K562 (cell line): ENCODE measurements around the gene FBLIM1. TPM values are rescaled to one million over a fixed set of nuclear protein-coding genes. Genes with fewer than 3 reads are reported as not detected.

Source experiments
- ATAC-seq: fragments of 200-7000 bp; cut with Tn5 transposase; 3 replicates; pipeline ENCODE4 v1.9.1; 2020; ENCODE audit warnings: moderate library complexity
- BruUV-seq: library from RNA; stranded (reverse); fragments of 400-500 nt; replicated peaks from 2 replicates; lab custom pipeline; 2021; lab: Mats Ljungman, UMichigan
- CTCF ChIA-PET: fragments of 300-600 bp; formaldehyde crosslinking; extraction: SDS; loops from one replicate; lab custom pipeline; 2021; ENCODE audit warnings: low intra/inter-chr PET ratio; lab: Yijun Ruan, JAX
- POLR2A ChIA-PET: fragments of 300-600, 350-650 bp; sonication (Branson Sonifier 250); formaldehyde crosslinking; extraction: SDS; loops from one replicate; lab custom pipeline; 2021; ENCODE audit warnings: antibody characterized with exemption, inconsistent platforms; lab: Yijun Ruan, JAX
- DNase-seq, 4 experiments: peaks; one replicate each; pipeline versions ENCODE4 v3.0.0 to v3.0.0-alpha.2; 2011 to 2018; ENCODE audit warnings: low spot score in 3 of 4, mixed read lengths in 3 of 4; ENCODE audit errors: extremely low read depth in 1 of 4
- FAIRE-seq: peaks from 2 replicates; lab custom pipeline; 2011; peaks lifted over from hg19 to GRCh38; lab: Jason Lieb, UNC
- H2AFZ ChIP-seq: 2 replicates; pipeline ENCODE4 v1.6.0; 2011; ENCODE audit warnings: low read depth, low read length, control low read depth, inconsistent platforms
- H3K27ac ChIP-seq: fragments of 200-600 bp; 3 replicates; pipeline ENCODE4 v1.8.0; 2011; ENCODE audit warnings: low read depth, mild to moderate bottlenecking, control low read depth, inconsistent platforms, low read length, moderate library complexity, mixed read lengths; ENCODE audit errors: extremely low read depth
- H3K27me3 ChIP-seq, 2 experiments: fragments of 300-600 bp in 1 of 2; 2 replicates in 1 of 2; 3 replicates in 1 of 2; pipeline versions ENCODE4 v1.6.0 to v1.8.0; 2011; ENCODE audit warnings: inconsistent platforms in 2 of 2, low read length in 2 of 2, mild to moderate bottlenecking in 1 of 2, mixed read lengths in 1 of 2, moderate library complexity in 1 of 2; ENCODE audit not compliant: control insufficient read depth in 2 of 2, insufficient read depth in 2 of 2
- H3K36me3 ChIP-seq: fragments of 300-600 bp; 3 replicates; pipeline ENCODE4 v1.8.0; 2011; ENCODE audit warnings: mild to moderate bottlenecking, low read length, inconsistent platforms; ENCODE audit not compliant: control insufficient read depth, insufficient read depth
- H3K4me1 ChIP-seq, 2 experiments: fragments of 200-600 bp in 1 of 2; replicated peaks in 1 of 2; 2 replicates in 1 of 2; 3 replicates in 1 of 2; pipeline versions ENCODE4 v1.5.1 to v1.8.0; 2011; ENCODE audit warnings: inconsistent platforms in 2 of 2, low read length in 2 of 2, mild to moderate bottlenecking in 1 of 2, mixed read lengths in 1 of 2, moderate library complexity in 1 of 2; ENCODE audit not compliant: control insufficient read depth in 2 of 2, insufficient read depth in 2 of 2
- H3K4me2 ChIP-seq: 2 replicates; pipeline ENCODE4 v1.6.1; 2011; ENCODE audit warnings: low read length, control low read depth, inconsistent platforms, mixed read lengths; ENCODE audit not compliant: insufficient read depth
- H3K4me3 ChIP-seq: fragments of 200-600 bp; sonication (generic), shearing (Covaris generic); 2 replicates; pipeline ENCODE4 v1.5.1; 2016; ENCODE audit warnings: control low read depth, inconsistent platforms
- H3K79me2 ChIP-seq: fragments of 200-600 bp; 3 replicates; pipeline ENCODE4 v1.8.0; 2011; ENCODE audit warnings: low read length, inconsistent platforms; ENCODE audit not compliant: control insufficient read depth, insufficient read depth
- H3K9ac ChIP-seq, 2 experiments: 2 replicates each; pipeline versions ENCODE4 v1.6.0 to v1.6.1; 2011; ENCODE audit warnings: low read depth in 2 of 2, low read length in 2 of 2, control low read depth in 1 of 2, inconsistent platforms in 1 of 2, mild to moderate bottlenecking in 1 of 2, mixed read lengths in 1 of 2; ENCODE audit not compliant: insufficient read depth in 1 of 2
- H3K9me1 ChIP-seq: one replicate; pipeline ENCODE4 v1.6.0; 2011; ENCODE audit warnings: inconsistent platforms, mild to moderate bottlenecking, low read length, moderate library complexity; ENCODE audit not compliant: control insufficient read depth, insufficient read depth
- H3K9me3 ChIP-seq: replicated peaks from 2 replicates; pipeline ENCODE4 v1.5.1; 2011; ENCODE audit warnings: low read depth, low read length, inconsistent platforms; ENCODE audit not compliant: control insufficient read depth, insufficient read depth
- H4K20me1 ChIP-seq: replicated peaks from 2 replicates; pipeline ENCODE4 v1.6.1; 2011; ENCODE audit warnings: low read length, inconsistent platforms, mixed read lengths; ENCODE audit not compliant: control insufficient read depth, insufficient read depth
- HMG20B ChIP-seq: fragments of 250-450 bp; sonication (Bioruptor Pico); IDR thresholded peaks from 2 replicates; pipeline ENCODE4 v1.5.0; 2021; ENCODE audit warnings: mild to moderate bottlenecking
- XRCC4 ChIP-seq: IDR thresholded peaks from one replicate; pipeline ENCODE4 v1.6.1; 2011; ENCODE audit not compliant: insufficient read depth, insufficient read length; ENCODE audit errors: extremely low read depth
- ZNF232 ChIP-seq: sonication (generic); formaldehyde crosslinking; IDR thresholded peaks from 2 replicates; pipeline ENCODE4 v1.8.0; 2022; ENCODE audit warnings: mild to moderate bottlenecking, missing genetic modification reagents
- ZNF609 ChIP-seq: sonication (generic); formaldehyde crosslinking; IDR thresholded peaks from 2 replicates; pipeline ENCODE4 v1.8.1; 2023; ENCODE audit warnings: missing genetic modification reagents, mild to moderate bottlenecking, borderline replicate concordance
- WGBS: fragments of 100-300 bp; shearing (Covaris generic); methylation state at CpG from one replicate; pipeline ENCODE4 v1.1.6; 2016; ENCODE audit warnings: low coverage, mixed read lengths; ENCODE audit not compliant: insufficient coverage; ENCODE audit errors: missing lambda C conversion rate; 5-methylcytosine and 5-hydroxymethylcytosine counted together
- in situ Hi-C: fragments of 300-500 bp; cut with MboI; formaldehyde crosslinking; loops from 4 replicates; pipeline ENCODE4 v1.15.0; 2018; ENCODE audit warnings: inconsistent platforms, mixed read lengths
- intact Hi-C: fragments of 100-400 bp; cut with micrococcal nuclease; formaldehyde crosslinking; loops from 2 replicates; pipeline ENCODE4 v1.14.2; 2022
- polyA plus RNA-seq, 8 experiments: library from polyadenylated mRNA; depleted of rRNA in 4 of 8; stranded (reverse) in 5 of 8; unstranded in 3 of 8; fragments of >200 nt; fragmentation: Nextera tagmentation in 2 of 8; fragmentation: Illumina TruSeq in 1 of 8; extraction: Ambion mirVana in 2 of 8; extraction: Trizol in 1 of 8; gene quantifications; 2 replicates each; pipeline versions ENCODE4 v1.2.1 to v1.2.3, GENCODE V29; 2011 to 2014; ENCODE audit warnings: inconsistent platforms in 1 of 8, missing spikeins in 1 of 8
- total RNA-seq, 7 experiments: library from RNA; depleted of rRNA in 6 of 7; stranded (reverse); fragments of >200 nt in 6 of 7; fragmentation: Illumina TruSeq in 2 of 7; extraction: Trizol in 2 of 7; gene quantifications; 2 replicates each; pipeline versions ENCODE4 v1.2.1 to v1.2.3, GENCODE V29; 2011 to 2021; ENCODE audit warnings: low replicate concordance in 1 of 7
- TF ChIP-seq, protein P1 (sequence below), 2 experiments: IDR thresholded peaks; 2 replicates each; pipeline ENCODE4 v1.6.1; 2011; ENCODE audit warnings: borderline replicate concordance in 1 of 2, control low read depth in 1 of 2, low read depth in 1 of 2, low read length in 1 of 2, mild to moderate bottlenecking in 1 of 2, mixed read lengths in 1 of 2, moderate library complexity in 1 of 2; ENCODE audit not compliant: insufficient read depth in 1 of 2, insufficient read length in 1 of 2, poor library complexity in 1 of 2, severe bottlenecking in 1 of 2; ENCODE audit errors: extremely low read depth in 1 of 2

FBLIM1 gene
- total and polyA plus RNA-seq, 9 of the 15 experiments (the other 6 are each of a cell fraction or from before 2014, with no cell fraction given): 0.14 to 0.24 TPM; not detected in 7

- H2AFZ ChIP-seq: no peak overlapping the region
- TF ChIP-seq ZNF232 (CRISPR knock-in tag): no peak
- TF ChIP-seq HMG20B (CRISPR knock-in tag): no peak
- FAIRE-seq: no peak
- no peak overlapping the region for H3K4me2 ChIP-seq
- H3K4me1 ChIP-seq: peaks cover 0 to 14% of the 10 kb centered on the region in 2 experiments; a peak in 1 of 5 replicates
- ATAC-seq: no peak
- intact Hi-C loops: no loop called here
- H3K27ac ChIP-seq: no peak overlapping the region
- in situ Hi-C loops: no loop called here
- ChIA-PET CTCF (no interaction called here), POLR2A (interaction anchor here (0.9 to 1.8 kb wide), 4 partner anchors 10 to 18 kb away, joined by 3 to 6 read pairs (median 4); no protein-coding TSS in a partner anchor)
- H4K20me1 ChIP-seq: no peaks in the 10 kb centered on the region
- H3K36me3 ChIP-seq: peaks cover 77% of the 10 kb centered on the region; the same call in 2 of the 3 replicates
- H3K4me3 ChIP-seq: no peak overlapping the region
- 76% methylated on average over 4 of the region's 4 CpGs for WGBS
- no peaks in the 10 kb centered on the region for H3K9me3 ChIP-seq
- no peak overlapping the region for H3K9ac ChIP-seq
- no peak for DNase-seq
- BruUV-seq: no TSS peak
- H3K79me2 ChIP-seq: no peaks in the 10 kb centered on the region
- H3K9me1 ChIP-seq: no peaks in the 10 kb centered on the region
- no peaks in the 10 kb centered on the region for H3K27me3 ChIP-seq
Observed at GRCh38 chr1:15722411-15722810, 36.2 kb upstream of the FBLIM1 start.

- Histone ChIP-seq H3K4me3 (no peak overlapping the region), H3K4me1 (peaks cover 0 to 16% of the 10 kb centered on the region in 2 experiments; a peak in 1 of 5 replicates), H3K27ac (no peak overlapping the region), H2AFZ (no peak overlapping the region), H3K27me3 (no peaks in the 10 kb centered on the region), H3K79me2 (no peaks in the 10 kb centered on the region), H3K9me1 (no peaks in the 10 kb centered on the region), H3K4me2 (no peak overlapping the region), H4K20me1 (no peaks in the 10 kb centered on the region), H3K9me3 (no peaks in the 10 kb centered on the region), H3K36me3 (peaks cover 77% of the 10 kb centered on the region; the same call in 2 of the 3 replicates), H3K9ac (peak overlapping the region in 1 of 2 experiments; percentile 49; a peak in 2 of 4 replicates)
- 90% methylated on average over 12 of the region's 13 CpGs for WGBS
- POLR2A ChIA-PET: interaction anchor here (0.6 to 1.5 kb wide), 6 partner anchors 9 to 22 kb away, joined by 3 to 6 read pairs (median 4); no protein-coding TSS in a partner anchor
- DNase-seq (no peak), ATAC-seq (no peak), FAIRE-seq (no peak)
- CTCF ChIA-PET: no interaction called here
- in situ Hi-C loops (no loop called here), intact Hi-C loops (no loop called here)
- BruUV-seq: no TSS peak
- TF ChIP-seq XRCC4 (no peak), ZNF232 (CRISPR knock-in tag) (no peak), ZNF609 (CRISPR knock-in tag) (no peak)
- TF ChIP-seq, protein P1, sequence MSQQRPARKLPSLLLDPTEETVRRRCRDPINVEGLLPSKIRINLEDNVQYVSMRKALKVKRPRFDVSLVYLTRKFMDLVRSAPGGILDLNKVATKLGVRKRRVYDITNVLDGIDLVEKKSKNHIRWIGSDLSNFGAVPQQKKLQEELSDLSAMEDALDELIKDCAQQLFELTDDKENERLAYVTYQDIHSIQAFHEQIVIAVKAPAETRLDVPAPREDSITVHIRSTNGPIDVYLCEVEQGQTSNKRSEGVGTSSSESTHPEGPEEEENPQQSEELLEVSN (IDR thresholded peaks at IDR 0.05; ENCODE audit: borderline replicate concordance in 1 of 2, extremely low read depth in 1 of 2, insufficient read depth in 1 of 2, insufficient read length in 1 of 2, low read depth in 1 of 2, low read length in 1 of 2, poor library complexity in 1 of 2, severe bottlenecking in 1 of 2): no peak
Observed at GRCh38 chr1:15722836-15723532, 35.6 kb upstream of the FBLIM1 start.
